NCI-H345 (cell line): Measurements from ENCODE around the gene SLC7A9.
A peak's percentile ranks its signal among the peaks of the same experiment; 100 is the strongest.
"Not testable (repeated sequence)": the region's sequence is repeated elsewhere in the genome, so short reads cannot be mapped to it uniquely, and the experiment has no call there.

ENCODE experiments used
- DNase-seq: peaks from one replicate; lab custom pipeline; 2025; lab: John Stamatoyannopoulos, UW

The SLC7A9 gene

GRCh38 chr19:32800754-32801153 is 68.8 kb downstream of the SLC7A9 start:
- DNase-seq = no peak

- DNase-seq = no peak
Measured at GRCh38 chr19:32800191-32800590, 69.4 kb downstream of the SLC7A9 start.

- DNase-seq = peak; percentile 40
Measured at GRCh38 chr19:32798201-32798600, 71.4 kb downstream of the SLC7A9 start.

GRCh38 chr19:32789429-32789828 is 80.1 kb downstream of the SLC7A9 start:
- no peak for DNase-seq

DNA sequence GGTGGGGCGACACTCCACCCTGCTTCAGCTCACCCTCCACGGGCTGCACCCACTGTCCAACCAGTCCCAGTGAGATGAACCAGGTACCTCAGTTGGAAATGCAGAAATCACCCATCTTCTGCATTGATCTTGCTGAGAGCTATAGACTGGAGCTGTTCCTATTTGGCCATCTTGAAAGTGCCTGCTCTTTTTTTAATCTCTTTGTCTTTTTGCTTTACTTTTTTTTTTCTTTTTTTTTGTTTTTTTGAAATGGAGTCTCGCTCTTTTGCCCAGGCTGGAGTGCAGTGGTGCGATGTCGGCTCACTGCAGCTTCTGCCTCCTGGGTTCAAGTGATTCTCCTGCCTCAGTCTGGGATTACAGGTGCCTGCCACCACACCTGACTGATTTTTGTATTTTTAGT is 81.7 kb downstream of the SLC7A9 start:
- DNase-seq = not testable (repeated sequence)

DNA sequence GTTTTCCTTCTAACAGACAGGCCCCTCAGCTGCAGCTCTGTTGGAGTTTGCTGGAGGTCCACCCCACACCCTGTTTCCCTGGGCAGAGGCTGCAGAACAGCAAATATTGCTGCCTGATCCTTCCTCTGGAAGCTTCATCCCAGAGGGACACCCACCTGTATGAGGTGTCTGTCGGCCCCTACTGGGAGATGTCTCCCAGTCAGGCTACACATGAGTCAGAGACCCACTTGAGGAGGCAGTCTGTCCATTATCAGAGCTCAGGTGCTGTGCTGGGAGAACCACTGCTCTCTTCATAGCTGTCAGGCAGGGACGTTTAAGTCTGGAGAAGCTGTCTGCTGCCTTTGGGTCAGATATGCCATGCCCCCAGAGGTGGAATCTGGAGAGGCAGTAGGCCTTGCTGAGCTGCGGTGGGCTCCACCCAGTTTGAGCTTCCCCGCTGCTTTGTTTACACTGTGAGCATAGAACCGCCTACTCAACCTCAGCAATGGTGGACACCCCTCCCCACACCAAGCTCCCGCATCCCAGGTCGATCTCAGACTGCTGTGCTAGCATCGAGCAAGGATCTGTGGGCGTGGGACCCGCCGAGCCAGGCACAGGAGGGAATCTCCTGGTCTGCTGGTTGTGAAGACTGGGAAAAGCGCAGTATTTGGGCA is 82.3 kb downstream of the SLC7A9 start:
- not testable (repeated sequence) for DNase-seq

GRCh38 chr19:32782089-32782488 is 87.5 kb downstream of the SLC7A9 start:
- DNase-seq = not testable (repeated sequence)

- no peak for DNase-seq
Measured at GRCh38 chr19:32781280-32781679, 88.3 kb downstream of the SLC7A9 start.
